Thoracic aorta (tissue), 2 donors: ENCODE data around the gene KIF25. TPM values are rescaled to one million over a fixed set of nuclear protein-coding genes. Genes with fewer than 3 reads are reported as not detected.

Experiments
- ATAC-seq: fragments of 150-250 bp; one replicate; pipeline ENCODE4 v1.8.0; 2017; ENCODE audit warnings: low read depth; ENCODE audit not compliant: insufficient number of reproducible peaks, low FRiP score
- DNase-seq: peaks from one replicate; pipeline ENCODE4 v3.0.0-alpha.2; 2020; ENCODE audit warnings: low spot score
- H3K27ac ChIP-seq, 2 donors: fragments of 200-600 bp; sonication (generic); 1 replicate in 1 of 2; 2 replicates in 1 of 2; pipeline ENCODE4 v1.5.1; 2016; ENCODE audit warnings: mild to moderate bottlenecking in 2 of 2, moderate library complexity in 2 of 2
- H3K27me3 ChIP-seq: fragments of 200-600 bp; sonication (generic); replicated peaks from 2 replicates; pipeline ENCODE4 v1.6.0; 2016; ENCODE audit warnings: mild to moderate bottlenecking; ENCODE audit not compliant: insufficient read depth
- H3K36me3 ChIP-seq: fragments of 200-600 bp; sonication (generic); one replicate; pipeline ENCODE4 v1.5.1; 2016
- H3K4me1 ChIP-seq, 2 donors: fragments of 200-600 bp; sonication (generic); 1 replicate in 1 of 2; 2 replicates in 1 of 2; pipeline versions ENCODE4 v1.5.1 to v1.6.0; 2016; ENCODE audit warnings: low read depth in 2 of 2, mild to moderate bottlenecking in 1 of 2; ENCODE audit not compliant: control insufficient read depth in 1 of 2
- H3K4me3 ChIP-seq: fragments of 200-600 bp; sonication (generic); 2 replicates; pipeline ENCODE4 v1.5.1; 2016; ENCODE audit warnings: mild to moderate bottlenecking
- H3K9me3 ChIP-seq: fragments of 200-600 bp; sonication (generic); 2 replicates; pipeline ENCODE4 v1.5.1; 2016
- total RNA-seq, 2 donors: library from RNA; depleted of rRNA; stranded (reverse); fragments of >200 nt; gene quantifications; one replicate each; pipeline versions ENCODE4 v1.1.0 to v1.2.3, GENCODE V29; 2016
- TF ChIP-seq, protein P1 (sequence below): fragments of 200-600 bp; sonication (generic); IDR thresholded peaks from one replicate; pipeline ENCODE4 v1.5.1; 2019; ENCODE audit warnings: antibody characterized with exemption

KIF25 gene
- total RNA-seq, 2 donors from 2014 or later = not detected

DNA sequence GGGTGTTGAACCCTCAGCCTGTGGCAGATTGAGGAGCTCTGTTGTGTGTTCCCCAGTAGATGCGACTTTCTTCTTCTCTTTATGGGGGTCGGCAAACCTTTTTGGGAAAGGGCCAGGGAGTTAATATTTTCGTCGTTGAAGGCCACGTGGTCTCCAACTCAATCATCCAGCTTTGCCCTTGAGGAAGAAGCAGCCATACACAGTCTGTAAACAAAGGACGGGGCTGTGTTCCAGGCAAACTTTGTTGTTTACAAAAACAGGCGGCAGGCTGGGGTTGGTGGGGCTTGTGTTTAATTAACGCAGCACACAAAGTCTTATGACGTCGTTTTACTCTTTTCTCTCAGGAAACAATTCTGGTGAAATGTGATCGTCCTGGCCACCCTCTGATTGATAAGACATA is 20.2 kb downstream of the KIF25 start:
- no peak for ATAC-seq
- Histone ChIP-seq H3K9me3 (no peaks in the 10 kb centered on the region), H3K36me3 (no peaks in the 10 kb centered on the region), H3K4me3 (no peak overlapping the region), H3K4me1 (no peaks in the 10 kb centered on the region), H3K27ac (no peak overlapping the region), H3K27me3 (no peaks in the 10 kb centered on the region)
- TF ChIP-seq, protein P1, sequence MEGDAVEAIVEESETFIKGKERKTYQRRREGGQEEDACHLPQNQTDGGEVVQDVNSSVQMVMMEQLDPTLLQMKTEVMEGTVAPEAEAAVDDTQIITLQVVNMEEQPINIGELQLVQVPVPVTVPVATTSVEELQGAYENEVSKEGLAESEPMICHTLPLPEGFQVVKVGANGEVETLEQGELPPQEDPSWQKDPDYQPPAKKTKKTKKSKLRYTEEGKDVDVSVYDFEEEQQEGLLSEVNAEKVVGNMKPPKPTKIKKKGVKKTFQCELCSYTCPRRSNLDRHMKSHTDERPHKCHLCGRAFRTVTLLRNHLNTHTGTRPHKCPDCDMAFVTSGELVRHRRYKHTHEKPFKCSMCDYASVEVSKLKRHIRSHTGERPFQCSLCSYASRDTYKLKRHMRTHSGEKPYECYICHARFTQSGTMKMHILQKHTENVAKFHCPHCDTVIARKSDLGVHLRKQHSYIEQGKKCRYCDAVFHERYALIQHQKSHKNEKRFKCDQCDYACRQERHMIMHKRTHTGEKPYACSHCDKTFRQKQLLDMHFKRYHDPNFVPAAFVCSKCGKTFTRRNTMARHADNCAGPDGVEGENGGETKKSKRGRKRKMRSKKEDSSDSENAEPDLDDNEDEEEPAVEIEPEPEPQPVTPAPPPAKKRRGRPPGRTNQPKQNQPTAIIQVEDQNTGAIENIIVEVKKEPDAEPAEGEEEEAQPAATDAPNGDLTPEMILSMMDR = no peak
- no peak for DNase-seq

DNA sequence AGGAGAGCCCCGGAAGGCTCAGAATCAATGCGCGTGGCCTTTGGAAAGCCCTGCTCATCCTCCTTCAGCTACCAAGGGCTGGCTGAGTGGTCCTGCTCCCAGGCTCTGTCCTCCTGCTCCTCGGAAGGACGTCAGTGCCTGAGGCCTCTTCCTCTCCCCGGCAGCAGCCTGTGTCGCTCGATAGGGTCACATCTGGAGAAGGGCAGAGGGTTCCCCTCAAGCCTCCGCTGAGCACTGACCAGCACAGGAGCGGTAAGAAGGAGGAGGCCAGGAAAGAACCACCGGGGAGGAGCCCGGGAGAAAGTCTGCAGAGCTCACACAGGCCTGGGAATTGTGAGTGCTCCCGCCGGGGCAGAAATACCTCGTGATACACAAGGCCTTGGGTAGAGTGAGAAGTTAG is 21.2 kb downstream of the KIF25 start:
- no peaks in the 10 kb centered on the region for H3K36me3 ChIP-seq
- no peak overlapping the region for H3K27ac ChIP-seq
- ATAC-seq (no peak), DNase-seq (no peak)
- no peaks in the 10 kb centered on the region for H3K4me1 ChIP-seq
- no peak overlapping the region for H3K4me3 ChIP-seq
- H3K9me3 ChIP-seq = no peaks in the 10 kb centered on the region
- no peaks in the 10 kb centered on the region for H3K27me3 ChIP-seq
- TF ChIP-seq, protein P1 = no peak

DNA sequence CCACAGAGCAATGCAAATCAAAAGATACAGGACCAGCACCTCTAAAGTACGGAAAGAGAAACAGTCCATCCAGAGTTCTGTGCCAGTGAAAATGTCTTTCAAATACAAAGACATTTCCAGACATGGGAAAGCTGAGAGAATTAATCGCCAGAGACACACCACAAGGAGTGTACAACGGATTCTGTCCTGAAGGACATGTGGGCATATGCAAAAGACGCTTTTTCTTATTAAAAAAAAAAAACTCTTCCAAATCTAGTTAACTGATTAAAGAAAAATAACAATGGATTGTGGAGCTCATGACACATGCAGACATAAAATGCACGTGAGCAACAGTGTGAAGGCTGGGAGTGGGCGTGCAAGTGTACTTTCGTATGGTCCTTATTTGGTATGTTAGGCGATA is 22.8 kb downstream of the KIF25 start:
- TF ChIP-seq, protein P1 = no peak

DNA sequence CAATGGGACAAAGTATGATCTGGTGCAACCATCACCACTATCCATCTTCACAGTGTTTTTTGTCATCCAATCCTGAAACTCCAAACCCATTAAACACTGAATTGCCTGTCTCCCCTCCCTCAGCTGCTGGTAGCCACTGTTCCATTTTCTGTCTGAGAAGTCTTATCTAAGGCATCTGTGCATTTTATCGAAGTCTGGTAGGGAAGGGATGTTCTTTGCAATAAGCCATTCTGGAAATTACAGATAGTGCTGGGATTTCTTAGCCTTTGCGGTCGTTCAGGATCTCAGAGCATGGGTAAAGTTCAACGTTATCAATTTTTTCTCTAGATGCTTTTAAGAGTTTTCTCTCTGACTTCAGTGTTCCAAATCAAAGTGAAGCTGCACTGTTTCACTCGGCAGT is 24.1 kb downstream of the KIF25 start:
- ATAC-seq (no peak), DNase-seq (no peak)
- H3K4me1 ChIP-seq = no peaks in the 10 kb centered on the region
- H3K9me3 ChIP-seq = no peaks in the 10 kb centered on the region
- TF ChIP-seq, protein P1 = no peak
- no peaks in the 10 kb centered on the region for H3K36me3 ChIP-seq
- H3K4me3 ChIP-seq = no peak overlapping the region
- no peak overlapping the region for H3K27ac ChIP-seq
- H3K27me3 ChIP-seq = no peaks in the 10 kb centered on the region

More for the DNA sequence above, 22.8 kb downstream of the KIF25 start:
- Histone ChIP-seq H3K9me3 (no peaks in the 10 kb centered on the region), H3K27ac (no peak overlapping the region), H3K4me3 (no peak overlapping the region), H3K36me3 (no peaks in the 10 kb centered on the region), H3K4me1 (no peaks in the 10 kb centered on the region), H3K27me3 (no peaks in the 10 kb centered on the region)
- ATAC-seq (no peak), DNase-seq (no peak)

DNA sequence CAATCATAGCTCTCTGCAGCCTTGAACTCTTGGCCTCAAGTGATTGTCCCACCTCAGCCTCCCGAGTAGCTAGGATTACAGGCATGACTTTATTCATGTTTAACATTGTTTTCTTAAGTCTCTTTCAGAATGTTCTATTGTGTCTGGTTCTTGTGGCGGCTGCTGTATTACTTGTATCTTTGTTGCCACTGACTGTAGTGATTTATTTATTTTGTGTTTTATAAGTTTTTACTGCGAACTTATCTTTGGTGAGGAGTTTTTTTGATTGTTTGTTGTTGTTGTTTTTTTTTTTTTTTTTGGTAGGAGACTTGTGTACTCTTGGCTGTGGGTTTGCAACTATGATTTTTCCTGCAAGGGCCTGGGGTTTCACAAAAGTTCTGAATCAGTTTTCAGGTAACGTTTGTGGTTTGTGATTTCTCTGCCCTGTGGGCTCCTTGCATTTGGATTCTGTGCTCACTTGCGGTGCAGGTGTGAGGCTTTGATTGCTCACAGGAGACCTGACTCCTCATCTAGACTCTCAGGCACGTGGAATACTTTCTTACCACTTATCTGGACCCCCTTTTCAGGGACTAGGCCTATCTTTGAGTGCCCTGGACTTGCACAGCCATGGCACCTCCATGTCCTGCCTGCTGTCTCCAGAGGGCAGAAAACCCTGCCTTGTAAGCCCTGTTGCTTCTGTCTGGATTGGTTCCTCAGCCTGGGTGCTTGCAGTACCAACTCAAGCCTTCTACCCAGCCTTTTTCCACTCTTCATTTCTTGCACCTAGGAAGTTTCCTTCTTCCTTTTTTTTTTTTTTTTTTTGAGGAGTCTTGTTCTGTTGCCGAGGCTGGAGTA is 25.2 kb downstream of the KIF25 start:
- TF ChIP-seq, protein P1 = no peak
- DNase-seq (no peak), ATAC-seq (no peak)
- H3K4me1 ChIP-seq = no peaks in the 10 kb centered on the region
- H3K36me3 ChIP-seq = no peaks in the 10 kb centered on the region
- no peaks in the 10 kb centered on the region for H3K9me3 ChIP-seq
- H3K27me3 ChIP-seq = no peaks in the 10 kb centered on the region
- H3K27ac ChIP-seq = no peak overlapping the region
- no peak overlapping the region for H3K4me3 ChIP-seq
